NOMO-1 treated with dmso at 0.1 percent for 144 hours (cell line): Measurements from ENCODE around the gene WWC1.
A peak's percentile ranks its signal among the peaks of the same experiment; 100 is the strongest.
"Not testable (repeated sequence)": the region's sequence is repeated elsewhere in the genome, so short reads cannot be mapped to it uniquely, and the experiment has no call there.

ENCODE experiments used
- DNase-seq: peaks from one replicate; lab custom pipeline; 2025; ENCODE audit not compliant: unreplicated experiment; lab: John Stamatoyannopoulos, UW

WWC1 gene

GRCh38 chr5:168329302-168329701 lies 37.9 kb downstream of the WWC1 start:
- no peak for DNase-seq

DNA sequence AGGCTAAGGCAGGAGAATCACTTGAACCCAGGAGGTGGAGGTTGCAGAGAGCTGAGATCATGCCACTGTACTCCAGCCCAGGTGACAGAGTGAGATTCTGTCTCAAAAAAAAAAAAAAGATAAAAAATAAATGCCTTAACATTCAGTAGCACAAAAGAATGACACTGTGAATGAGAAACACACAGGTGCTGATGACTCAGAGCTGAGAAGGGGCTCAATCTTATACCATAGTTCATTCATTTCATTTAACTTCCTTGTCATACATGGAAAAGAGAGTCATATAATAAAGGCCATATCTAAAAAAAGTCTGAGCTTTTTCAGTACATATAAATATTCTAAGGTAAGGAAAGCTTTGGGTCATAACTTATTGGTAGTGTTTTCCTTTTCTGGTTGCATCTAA lies 40.6 kb downstream of the WWC1 start:
- no peak for DNase-seq

DNA sequence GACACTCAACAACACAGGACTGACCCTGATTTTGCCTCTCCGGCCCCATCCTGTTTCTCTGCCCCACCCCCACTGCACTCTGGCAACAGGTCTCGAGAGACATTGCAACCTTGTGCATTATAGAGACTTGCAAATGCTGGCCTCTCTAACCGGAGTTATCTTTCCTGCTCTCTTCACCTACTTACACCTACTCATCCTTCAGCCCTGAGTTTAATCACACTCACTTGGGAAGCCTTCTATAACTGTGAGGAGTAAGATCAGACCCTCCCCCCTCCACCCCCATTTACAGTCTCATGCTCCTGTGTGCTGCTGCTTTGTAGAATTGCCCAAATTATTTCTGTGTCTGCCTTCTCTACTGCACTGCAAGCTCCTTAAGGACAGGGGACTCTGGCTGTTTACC lies 42.8 kb downstream of the WWC1 start:
- DNase-seq = no peak

DNA sequence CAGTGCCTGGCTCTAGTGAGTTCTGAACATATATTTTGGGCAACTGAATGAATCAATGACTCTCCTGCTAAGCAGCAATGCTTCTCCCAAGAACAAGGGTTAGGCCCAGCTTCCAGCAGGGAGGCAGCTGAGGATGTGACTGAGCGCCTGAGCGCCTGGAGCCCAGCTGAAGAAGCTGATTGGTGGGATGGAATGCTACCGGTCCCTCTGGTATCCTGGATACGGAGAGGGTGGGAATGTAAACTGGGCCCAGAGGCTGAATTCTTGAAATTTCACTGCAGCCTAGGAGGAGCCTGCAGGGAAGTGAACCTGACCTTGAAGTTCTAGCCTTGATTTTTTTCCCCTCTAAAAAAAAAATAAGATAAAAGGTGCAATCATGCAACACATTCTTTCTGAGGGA lies 43.2 kb downstream of the WWC1 start:
- no peak for DNase-seq

DNA sequence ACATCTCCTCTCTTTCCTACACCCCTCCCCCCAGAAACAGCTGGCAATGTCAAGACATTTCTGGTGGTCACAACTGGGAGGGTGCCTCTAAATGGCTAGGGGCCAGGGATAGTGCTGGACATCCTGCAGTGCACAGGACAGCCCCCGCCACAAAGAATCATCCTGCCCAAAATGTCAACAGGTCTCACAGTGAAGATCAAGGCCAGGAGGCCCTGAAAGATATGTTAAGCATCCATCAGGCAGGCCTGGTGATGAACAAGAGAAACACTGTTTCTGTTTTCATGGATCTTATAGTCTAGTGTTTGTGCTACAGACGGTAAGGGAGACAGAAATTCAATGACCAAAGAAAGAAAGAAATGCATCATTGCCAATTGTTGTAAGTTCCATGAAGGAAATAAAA lies 45.9 kb downstream of the WWC1 start:
- DNase-seq = no peak

GRCh38 chr5:168339109-168339771 lies 47.8 kb downstream of the WWC1 start:
- no peak for DNase-seq

GRCh38 chr5:168339772-168340140 lies 48.3 kb downstream of the WWC1 start:
- DNase-seq = not testable (repeated sequence)

- DNase-seq = no peak
These were observed 49.0 kb downstream of the WWC1 start for GRCh38 chr5:168340487-168340886.

- no peak for DNase-seq
These were observed 49.7 kb downstream of the WWC1 start for GRCh38 chr5:168341178-168341577.

GRCh38 chr5:168342151-168342825 lies 50.8 kb downstream of the WWC1 start:
- DNase-seq = no peak

DNA sequence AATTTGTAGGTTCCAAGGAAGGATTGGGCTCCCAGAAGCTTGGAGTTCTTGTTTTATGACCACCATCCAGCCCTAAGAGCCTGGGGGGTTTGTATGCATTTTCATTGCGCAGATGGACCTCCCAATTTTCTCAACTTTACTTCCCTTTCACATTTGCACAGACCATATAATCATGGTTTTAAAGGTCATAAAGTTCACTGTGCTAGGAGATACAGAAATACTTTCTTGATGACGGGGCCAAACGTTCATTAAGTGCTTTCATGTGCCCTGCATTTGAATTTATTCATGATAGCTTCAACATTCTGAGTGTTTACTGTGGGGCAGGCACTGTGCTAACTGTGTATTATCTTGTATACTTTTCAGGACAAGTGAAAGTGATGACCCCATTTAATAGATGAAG lies 51.5 kb downstream of the WWC1 start:
- no peak for DNase-seq

GRCh38 chr5:168346417-168346816 lies 55.0 kb downstream of the WWC1 start:
- no peak for DNase-seq

DNA sequence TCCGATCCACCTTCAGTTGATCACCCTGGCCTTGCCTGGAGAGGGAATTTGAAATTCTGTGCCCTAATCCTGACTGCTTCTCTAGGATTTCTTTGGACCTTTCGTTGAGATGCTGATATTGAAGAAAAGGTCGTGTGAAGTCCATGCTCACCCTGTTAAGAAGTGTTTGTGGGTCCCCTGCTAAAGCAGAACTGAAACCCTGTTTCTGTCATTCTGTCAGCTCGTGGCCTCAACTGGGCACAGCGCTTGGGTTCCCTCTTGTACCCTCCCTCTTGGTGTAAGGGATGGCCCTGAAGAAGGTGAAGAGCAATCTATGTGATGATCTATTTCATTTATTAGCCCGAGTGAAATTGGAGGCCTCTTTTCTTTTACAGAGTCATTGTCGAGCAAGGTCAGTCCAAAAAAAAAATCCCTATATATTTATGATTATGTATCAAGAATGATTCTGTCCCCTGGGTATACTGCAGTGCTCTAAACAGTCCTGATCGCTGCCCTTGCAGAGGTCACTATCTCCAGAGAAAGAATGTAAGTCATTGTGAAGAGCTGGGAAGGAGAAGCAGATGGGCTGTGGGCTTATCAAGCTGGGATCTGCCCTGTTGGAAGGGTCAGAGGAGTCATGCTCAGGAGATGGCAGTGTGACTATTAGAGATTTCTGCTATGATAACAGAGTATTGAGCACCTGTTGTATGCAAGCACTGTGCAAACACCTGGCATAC lies 56.1 kb downstream of the WWC1 start:
- peak; percentile 2 for DNase-seq

- DNase-seq = no peak
These were observed 56.6 kb downstream of the WWC1 start for GRCh38 chr5:168348084-168348414.

DNA sequence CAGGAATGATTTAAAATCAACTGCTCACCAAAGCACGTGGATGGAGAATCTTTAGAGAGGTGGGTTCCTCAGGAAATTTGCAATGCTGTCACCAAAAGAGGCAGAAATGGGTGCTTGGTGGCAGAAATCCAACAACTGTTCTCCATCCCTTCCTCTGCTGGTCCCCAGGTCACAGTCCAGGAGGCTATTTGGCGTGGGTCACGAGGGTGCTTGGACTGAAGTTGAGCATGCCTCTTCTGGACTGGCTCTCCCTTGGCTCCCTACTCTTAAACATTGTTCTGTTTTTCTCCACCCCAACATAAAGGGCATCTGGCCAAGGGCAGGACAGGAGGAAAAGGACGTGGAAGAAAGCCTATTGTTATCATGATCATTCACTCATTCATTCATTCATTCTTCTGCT lies 58.9 kb downstream of the WWC1 start:
- no peak for DNase-seq

DNA sequence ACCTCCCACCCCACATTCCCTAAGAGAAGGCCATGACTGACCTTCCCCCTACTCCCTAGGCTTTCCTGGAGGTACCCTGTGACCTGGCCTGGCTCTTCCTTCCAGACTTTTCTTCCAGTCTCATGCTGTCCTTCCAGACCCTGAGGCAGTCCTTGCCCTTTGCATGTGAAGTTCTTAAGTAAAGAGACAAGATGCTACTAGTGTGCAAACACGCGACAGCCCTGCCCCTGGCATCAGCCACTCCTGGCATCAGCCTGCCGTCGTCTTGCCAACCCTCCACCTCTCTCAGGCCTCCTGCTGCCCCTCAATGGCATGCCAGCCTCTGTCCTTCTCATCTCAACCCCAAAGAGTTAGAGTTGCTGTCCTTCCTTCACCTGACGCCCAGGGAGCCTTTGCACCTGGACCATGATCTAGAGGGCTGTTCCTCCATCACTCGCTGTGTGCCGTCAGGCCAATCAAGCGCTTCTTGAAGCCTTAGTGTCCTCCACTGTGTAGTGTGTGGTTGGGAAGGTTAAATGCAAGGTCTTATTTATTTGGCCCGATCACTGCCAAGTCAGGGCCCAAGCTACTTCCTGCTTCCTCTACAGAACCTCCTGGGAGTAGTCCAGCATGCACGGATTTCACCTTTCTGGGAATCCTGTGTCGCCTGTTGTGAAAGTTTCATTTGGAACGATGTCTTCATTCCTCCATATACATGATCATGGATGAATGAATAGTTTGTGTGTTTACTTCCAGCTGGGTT lies 61.9 kb downstream of the WWC1 start:
- DNase-seq = no peak

- DNase-seq = no peak
These were observed 63.0 kb downstream of the WWC1 start for GRCh38 chr5:168354397-168354796.

DNA sequence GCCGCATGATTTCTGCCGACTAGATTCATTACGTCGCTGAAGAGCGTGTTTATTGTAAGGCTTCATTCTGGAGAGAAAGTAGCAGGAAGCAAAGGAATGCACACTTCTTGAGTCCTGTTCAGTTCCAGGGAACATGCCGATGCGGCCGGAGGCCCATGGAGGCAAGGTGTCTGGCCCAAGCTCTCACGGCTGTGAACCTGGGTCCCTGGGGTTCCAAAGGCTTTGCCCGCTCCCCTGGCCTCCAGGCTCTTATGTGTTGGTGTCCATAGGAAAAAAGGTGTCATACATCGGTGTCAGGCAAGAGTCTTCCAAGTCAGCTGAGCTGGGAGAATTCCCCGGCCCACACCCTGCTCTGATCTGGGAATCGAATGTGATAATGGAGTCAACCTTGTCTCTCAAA lies 64.7 kb downstream of the WWC1 start:
- DNase-seq = no peak

DNA sequence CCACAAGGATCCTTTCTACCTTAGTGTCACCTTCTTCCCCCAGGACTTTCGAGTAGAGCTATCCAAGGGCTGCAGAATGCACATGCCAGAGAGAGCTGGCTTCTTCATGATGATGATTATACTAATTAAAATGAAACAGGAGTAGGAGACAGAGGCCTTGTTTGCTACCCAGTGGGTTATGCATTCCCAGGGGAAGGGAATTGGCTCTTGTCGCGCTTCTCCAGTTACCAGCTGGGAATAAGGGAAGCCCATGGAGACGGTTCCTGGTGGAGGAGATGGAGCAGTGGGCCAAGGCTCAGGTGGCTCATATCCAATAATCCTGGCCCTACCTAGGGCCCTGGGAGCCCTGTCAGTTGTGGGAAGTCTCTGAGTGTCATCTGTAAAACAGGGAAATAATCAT lies 65.1 kb downstream of the WWC1 start:
- DNase-seq = no peak

GRCh38 chr5:168357876-168358275 lies 66.4 kb downstream of the WWC1 start:
- no peak for DNase-seq

GRCh38 chr5:168359820-168360460 lies 68.5 kb downstream of the WWC1 start:
- DNase-seq = no peak
